Transverse colon (tissue), 4 donors: Measurements from ENCODE around the gene GGPS1. TPM values are rescaled to one million over a fixed set of nuclear protein-coding genes. Genes with fewer than 3 reads are reported as not detected.

Experiments used
- DNase-seq: peaks from one replicate; pipeline ENCODE4 v3.0.0-alpha.2; 2019
- H3K27ac ChIP-seq, 4 donors: fragments of 200-600 bp; sonication (generic); 2 replicates each; pipeline ENCODE4 v1.5.1; 2016 to 2018; ENCODE audit warnings: inconsistent platforms in 4 of 4
- H3K27me3 ChIP-seq: fragments of 200-600 bp; sonication (generic); 2 replicates; pipeline ENCODE4 v1.5.1; 2017; ENCODE audit warnings: inconsistent platforms
- H3K36me3 ChIP-seq, 4 donors: fragments of 200-600 bp; sonication (generic); 2 replicates each; pipeline ENCODE4 v1.5.1; 2017 to 2019; ENCODE audit warnings: inconsistent platforms in 4 of 4
- H3K4me1 ChIP-seq, 4 donors: fragments of 200-600 bp; sonication (generic); 2 replicates each; pipeline ENCODE4 v1.5.1; 2017 to 2020; ENCODE audit warnings: inconsistent platforms in 4 of 4
- H3K4me3 ChIP-seq, 4 donors: fragments of 200-600 bp; sonication (generic); 1 replicate in 1 of 4; 2 replicates in 3 of 4; pipeline versions ENCODE4 v1.5.1 to v1.6.1; 2017 to 2019; ENCODE audit warnings: inconsistent platforms in 4 of 4
- H3K9me3 ChIP-seq, 2 donors: fragments of 200-600 bp; sonication (generic); 2 replicates each; pipeline ENCODE4 v1.5.1; 2017 to 2019; ENCODE audit warnings: inconsistent platforms in 2 of 2
- EP300 ChIP-seq: sonication (generic); formaldehyde crosslinking; IDR thresholded peaks from one replicate; pipeline ENCODE4 v1.6.1; 2017; ENCODE audit warnings: antibody characterized with exemption, low read depth
- POLR2A ChIP-seq: fragments of 450-650 bp; IDR thresholded peaks from one replicate; pipeline ENCODE4 v1.6.1; 2016; ENCODE audit warnings: antibody characterized with exemption, mild to moderate bottlenecking, moderate library complexity
- POLR2AphosphoS5 ChIP-seq, 3 donors: sonication (generic); formaldehyde crosslinking; IDR thresholded peaks; one replicate each; pipeline ENCODE4 v1.6.1; 2016; ENCODE audit warnings: antibody characterized with exemption in 3 of 3
- WGBS, 2 donors: methylation state at CpG; one replicate each; pipeline ENCODE4 v1.1.5; 2018; ENCODE audit warnings: low coverage in 1 of 2; 5-methylcytosine and 5-hydroxymethylcytosine counted together
- in situ Hi-C, 4 donors: fragments of 200-750 bp; cut with MboI; loops; one replicate each; pipeline versions ENCODE4 v1.15.0 to v1.15.1; 2017; ENCODE audit warnings: low sequenced_read_pairs in 3 of 4, low pct_ligation_motif_present in 1 of 4, low pct_unique_long_range_greater_than_20kb in 1 of 4
- intact Hi-C: fragments of 100-400 bp; cut with DNase I; formaldehyde crosslinking; loops from one replicate; pipeline ENCODE4 v1.15.1; 2023; ENCODE audit warnings: low total_unique reads
- total RNA-seq, 4 donors: library from RNA; depleted of rRNA; stranded (reverse); fragments of >200 nt; gene quantifications; one replicate each; pipeline ENCODE4 v1.1.0, GENCODE V29; 2016
- TF ChIP-seq, protein P1 (sequence below), 5 experiments: fragments of 200-600 bp in 3 of 5; fragments of 450-650 bp in 2 of 5; sonication (generic) in 3 of 5; IDR thresholded peaks; 1 replicate in 2 of 5; 2 replicates in 3 of 5; pipeline ENCODE4 v1.5.1; 2016 to 2017; ENCODE audit warnings: antibody characterized with exemption in 5 of 5, inconsistent platforms in 3 of 5, mild to moderate bottlenecking in 2 of 5, moderate library complexity in 1 of 5

GGPS1 gene
- total RNA-seq, 4 donors from 2014 or later = 11.2 to 22.1 (median 16.9) TPM

DNA sequence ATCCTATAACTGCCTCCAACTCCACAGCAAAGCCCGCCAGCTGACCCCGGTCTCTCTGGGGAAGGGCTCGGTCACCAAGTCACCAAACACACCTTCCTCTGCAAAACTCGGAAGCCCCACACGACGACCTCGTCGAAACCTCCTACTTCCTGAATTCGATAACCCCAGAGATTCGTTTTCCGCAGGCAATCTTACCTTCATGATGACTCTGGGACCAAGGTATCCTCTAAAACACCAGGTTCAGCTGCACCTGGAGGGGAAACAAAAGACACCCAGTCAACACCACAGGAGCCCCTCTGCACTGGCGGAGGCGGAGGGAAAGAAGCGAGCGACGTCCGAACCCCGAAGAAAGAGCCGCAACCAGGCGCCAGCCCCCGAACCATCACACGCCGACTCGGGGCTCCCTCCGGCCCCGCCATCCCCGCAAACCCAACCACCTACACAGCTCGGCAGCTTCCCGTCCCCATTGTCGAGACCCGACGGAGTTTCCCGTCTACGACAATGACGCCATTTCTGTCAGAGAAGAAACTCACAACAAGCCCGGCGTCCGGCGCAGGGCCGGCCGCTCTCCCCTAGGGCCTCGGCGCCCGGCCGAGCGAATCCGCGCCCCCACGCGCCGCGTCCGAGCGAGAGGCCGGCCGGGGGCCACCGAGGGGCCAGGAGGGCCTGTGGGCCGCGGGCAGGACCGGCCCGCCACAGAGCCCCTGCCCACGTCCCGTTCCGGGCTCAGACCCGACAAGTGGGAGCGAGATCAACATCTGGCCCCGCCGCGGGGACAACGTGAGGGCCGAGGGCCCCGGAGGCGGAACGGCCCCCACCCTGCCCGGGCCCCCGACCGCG, 1.4 kb upstream of the GGPS1 start:
- DNase-seq = peak; percentile 44
- peak overlapping the region; percentile 95 to 100 (median 97) for H3K27ac ChIP-seq
- H3K9me3 ChIP-seq = no peaks in the 10 kb centered on the region
- intact Hi-C loops (loop anchor here (10.0 kb wide), 1 partner anchor 72 kb away; no protein-coding TSS in a partner anchor), in situ Hi-C loops (no loop called here)
- 1% methylated on average over 48 of the region's 78 CpGs; no CpG with 5 or more reads in 1 of the 2 donors for WGBS, 2 donors
- H3K4me1 ChIP-seq = peaks cover 27 to 69% (median 48%) of the 10 kb centered on the region in 4 donors
- no peaks in the 10 kb centered on the region for H3K27me3 ChIP-seq
- TF ChIP-seq, protein P1, sequence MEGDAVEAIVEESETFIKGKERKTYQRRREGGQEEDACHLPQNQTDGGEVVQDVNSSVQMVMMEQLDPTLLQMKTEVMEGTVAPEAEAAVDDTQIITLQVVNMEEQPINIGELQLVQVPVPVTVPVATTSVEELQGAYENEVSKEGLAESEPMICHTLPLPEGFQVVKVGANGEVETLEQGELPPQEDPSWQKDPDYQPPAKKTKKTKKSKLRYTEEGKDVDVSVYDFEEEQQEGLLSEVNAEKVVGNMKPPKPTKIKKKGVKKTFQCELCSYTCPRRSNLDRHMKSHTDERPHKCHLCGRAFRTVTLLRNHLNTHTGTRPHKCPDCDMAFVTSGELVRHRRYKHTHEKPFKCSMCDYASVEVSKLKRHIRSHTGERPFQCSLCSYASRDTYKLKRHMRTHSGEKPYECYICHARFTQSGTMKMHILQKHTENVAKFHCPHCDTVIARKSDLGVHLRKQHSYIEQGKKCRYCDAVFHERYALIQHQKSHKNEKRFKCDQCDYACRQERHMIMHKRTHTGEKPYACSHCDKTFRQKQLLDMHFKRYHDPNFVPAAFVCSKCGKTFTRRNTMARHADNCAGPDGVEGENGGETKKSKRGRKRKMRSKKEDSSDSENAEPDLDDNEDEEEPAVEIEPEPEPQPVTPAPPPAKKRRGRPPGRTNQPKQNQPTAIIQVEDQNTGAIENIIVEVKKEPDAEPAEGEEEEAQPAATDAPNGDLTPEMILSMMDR (IDR thresholded peaks at IDR 0.05) = no peak
- TF ChIP-seq POLR2AphosphoS5 (IDR thresholded peaks at IDR 0.05) = no peak
- TF ChIP-seq EP300 = no peak
- no peak for TF ChIP-seq POLR2A
- peak overlapping the region; percentile 66 to 100 (median 96) for H3K4me3 ChIP-seq
- H3K36me3 ChIP-seq = no peaks in the 10 kb centered on the region

DNA sequence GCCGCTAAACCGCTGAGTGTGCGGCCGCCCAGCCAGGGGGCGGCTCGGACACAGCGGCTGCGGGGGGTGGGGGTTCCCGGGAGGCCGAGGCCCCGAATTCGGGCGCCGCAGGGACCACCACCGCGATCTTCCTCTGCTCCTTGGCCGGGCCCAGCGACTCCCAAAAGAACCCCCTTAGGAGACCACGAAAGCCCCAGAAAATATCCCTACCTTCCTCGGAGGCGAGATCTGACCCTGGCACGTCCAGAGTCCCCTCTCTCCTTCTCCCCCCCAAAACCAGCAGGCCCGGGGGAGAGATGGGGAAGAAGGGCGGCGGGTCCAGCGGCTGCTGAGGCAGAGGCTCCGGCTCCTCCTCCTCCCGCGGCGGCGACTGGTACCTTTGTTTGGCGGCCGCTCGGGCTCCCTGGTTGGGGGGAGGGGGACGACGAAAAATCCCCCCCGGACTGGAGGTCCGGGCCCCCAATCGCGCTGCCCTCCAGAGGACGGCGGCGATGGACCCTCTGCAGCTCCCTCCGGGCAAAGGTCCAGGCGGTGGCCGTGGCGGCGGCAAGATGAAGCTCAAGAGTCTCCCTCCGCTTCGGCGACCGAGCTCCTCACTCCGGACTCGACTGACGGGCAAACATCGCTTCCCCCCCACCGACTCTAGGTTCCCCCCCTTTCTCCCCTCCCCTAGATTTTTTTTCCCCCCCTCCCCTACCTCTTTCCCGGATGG, 655 bp upstream of the GGPS1 start, which contains the start of gene ARID4B:
Gene ARID4B, minus strand, starts transcription at position 621 of the 712 bp plus-strand sequence. CDS start 1,260 bp downstream, outside the sequence.
- Histone ChIP-seq H3K36me3 (no peaks in the 10 kb centered on the region), H3K27me3 (no peaks in the 10 kb centered on the region), H3K4me3 (peak within 1 kb of the TSS; percentile 66 to 100 (median 96)), H3K9me3 (no peaks in the 10 kb centered on the region), H3K4me1 (peaks cover 31 to 73% (median 48%) of the 10 kb centered on the region in 4 donors), H3K27ac (peak within 1 kb of the TSS; percentile 95 to 100 (median 97))
- TF ChIP-seq POLR2AphosphoS5 (IDR thresholded peaks at IDR 0.05) (peak; percentile 78 to 93 (median 89)), EP300 (no peak), POLR2A (peak; percentile 73)
- TF ChIP-seq, protein P1 (IDR thresholded peaks at IDR 0.05) = peak in 1 of 5 experiments; percentile 10
- in situ Hi-C loops (no loop called here), intact Hi-C loops (loop anchor here (10.0 kb wide), 1 partner anchor 73 kb away; no protein-coding TSS in a partner anchor)
- WGBS, 2 donors = 1% methylated on average over 52 of the region's 58 CpGs; no CpG with 5 or more reads in 1 of the 2 donors
- DNase-seq = no peak

DNA sequence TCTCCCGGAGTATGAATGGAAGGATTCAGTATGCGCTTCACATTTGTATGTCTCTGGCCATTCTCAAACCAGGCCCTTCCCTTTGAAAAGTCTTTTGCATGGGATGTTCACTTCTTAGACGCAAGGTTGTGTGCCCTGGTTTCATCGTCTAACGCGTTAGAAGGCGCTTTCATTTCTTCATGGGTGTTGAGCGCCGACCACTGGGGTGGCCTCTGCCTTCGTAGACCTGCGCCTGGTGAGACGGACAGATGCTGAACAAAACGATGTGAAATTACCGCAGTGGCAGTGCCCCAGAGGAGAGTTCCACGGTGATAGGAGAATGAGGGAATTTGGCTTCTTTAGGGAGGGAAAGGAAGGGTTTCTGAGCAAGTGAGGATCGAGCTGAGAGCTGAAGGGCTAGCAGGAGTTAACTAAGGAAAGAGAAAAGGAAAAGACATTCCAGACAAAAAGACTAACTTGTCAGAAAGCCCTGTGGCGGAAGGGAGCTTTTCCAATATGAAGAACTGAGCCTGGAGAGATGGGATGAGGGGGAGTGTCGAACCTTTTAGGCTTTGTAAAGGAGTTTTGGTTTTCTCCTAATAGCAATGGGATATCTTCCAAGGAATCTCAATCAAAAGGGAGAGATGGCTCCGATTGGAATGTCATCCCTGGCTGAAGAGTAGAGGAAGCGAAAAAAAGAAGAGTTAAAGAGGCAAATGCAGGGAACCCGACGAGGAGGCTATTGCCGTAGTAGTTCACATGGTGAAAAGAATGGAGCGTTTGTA, 951 bp downstream of the GGPS1 start:
- WGBS, 2 donors = 1 to 2% methylated on average over 19 to 24 of the region's 24 CpGs
- Histone ChIP-seq H3K27ac (peak overlapping the region; percentile 89 to 100 (median 96)), H3K36me3 (no peaks in the 10 kb centered on the region), H3K27me3 (no peaks in the 10 kb centered on the region), H3K4me1 (peaks cover 31 to 59% (median 45%) of the 10 kb centered on the region in 4 donors), H3K9me3 (no peaks in the 10 kb centered on the region), H3K4me3 (peak overlapping the region; percentile 19 to 77 (median 64))
- DNase-seq = peak; percentile 51
- in situ Hi-C loops (no loop called here), intact Hi-C loops (loop anchor here (10.0 kb wide), 1 partner anchor 75 kb away; no protein-coding TSS in a partner anchor)
- TF ChIP-seq POLR2A (no peak), POLR2AphosphoS5 (IDR thresholded peaks at IDR 0.05) (no peak)
- TF ChIP-seq, protein P1 (IDR thresholded peaks at IDR 0.05) = peak in 1 of 5 experiments; percentile 19
